GM18498 (cell line): Measurements from ENCODE around the gene POTEG.
"Not testable (repeated sequence)": the region's sequence is repeated elsewhere in the genome, so short reads cannot be mapped to it uniquely, and the experiment has no call there.

ENCODE experiments used
- ATAC-seq: cut with Tn5 transposase; IDR thresholded peaks from one replicate; pipeline ENCODE4 v1.9.1; 2021; ENCODE audit warnings: mild to moderate bottlenecking, moderate library complexity; ENCODE audit not compliant: unreplicated experiment

The POTEG gene

DNA sequence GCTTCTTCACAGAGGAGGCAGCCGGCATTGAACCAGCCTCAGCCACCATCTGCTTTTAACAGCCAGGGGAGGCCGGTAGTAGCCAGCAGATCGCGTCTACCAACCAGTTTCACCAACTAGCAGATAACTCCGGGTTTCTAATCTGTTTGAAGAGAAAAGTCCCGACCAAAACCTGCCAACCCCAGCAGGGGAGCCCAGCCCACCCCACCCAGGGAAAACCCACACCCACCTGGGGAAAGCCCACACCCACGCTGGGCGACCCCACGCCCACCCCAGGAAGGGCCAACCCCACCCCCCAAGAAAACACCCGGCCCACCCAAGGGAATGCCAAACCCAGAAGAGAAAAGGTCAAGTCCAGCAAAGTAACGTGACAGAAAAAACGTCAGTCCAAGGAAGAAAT, at the start of gene POTEG:
TSS of gene POTEG (minus strand) at position 101 of the 400 bp plus-strand sequence. CDS start at position 49, 52 bp downstream.
- ATAC-seq = not testable (repeated sequence)

DNA sequence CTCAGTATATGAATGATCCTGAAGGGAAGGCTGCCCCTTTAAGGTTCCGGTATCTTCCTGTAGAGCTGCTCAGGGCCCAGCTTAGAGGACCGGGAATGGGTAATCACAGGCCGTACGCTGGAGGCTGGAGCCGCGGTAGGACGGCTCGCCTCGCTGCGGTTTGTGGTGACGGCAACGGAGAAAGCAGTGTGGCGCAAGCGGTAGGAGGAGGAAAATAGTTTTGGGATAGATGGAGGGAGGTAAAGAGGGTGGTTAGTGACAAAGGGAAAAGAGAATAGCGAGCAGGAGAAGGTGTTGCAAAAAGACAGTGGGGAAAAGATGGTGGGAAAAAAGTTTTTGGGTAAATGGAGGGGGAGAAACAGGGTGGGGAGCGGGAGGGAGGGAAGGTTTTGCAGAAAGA, 48.0 kb upstream of the POTEG start:
- not testable (repeated sequence) for ATAC-seq

DNA sequence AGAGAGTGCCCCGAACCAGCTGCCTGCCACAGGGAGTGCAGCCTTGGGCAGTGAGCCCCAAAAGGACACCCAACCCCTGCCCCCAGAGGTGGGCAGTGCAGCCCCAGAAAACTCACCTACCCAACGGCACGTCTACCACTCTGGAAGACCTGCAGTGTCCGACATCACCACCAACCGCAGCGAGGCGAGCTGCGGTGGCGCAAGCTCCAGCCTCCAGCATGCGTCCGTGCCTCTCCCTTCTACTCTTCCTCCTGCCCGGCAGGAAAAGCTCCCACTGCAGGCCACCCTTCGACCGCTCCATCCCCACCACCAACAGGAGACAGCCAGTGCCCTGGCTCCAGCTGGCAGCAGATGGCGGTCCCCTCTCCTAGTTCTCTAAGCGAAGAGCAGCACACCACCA, 47.3 kb upstream of the POTEG start:
- not testable (repeated sequence) for ATAC-seq

DNA sequence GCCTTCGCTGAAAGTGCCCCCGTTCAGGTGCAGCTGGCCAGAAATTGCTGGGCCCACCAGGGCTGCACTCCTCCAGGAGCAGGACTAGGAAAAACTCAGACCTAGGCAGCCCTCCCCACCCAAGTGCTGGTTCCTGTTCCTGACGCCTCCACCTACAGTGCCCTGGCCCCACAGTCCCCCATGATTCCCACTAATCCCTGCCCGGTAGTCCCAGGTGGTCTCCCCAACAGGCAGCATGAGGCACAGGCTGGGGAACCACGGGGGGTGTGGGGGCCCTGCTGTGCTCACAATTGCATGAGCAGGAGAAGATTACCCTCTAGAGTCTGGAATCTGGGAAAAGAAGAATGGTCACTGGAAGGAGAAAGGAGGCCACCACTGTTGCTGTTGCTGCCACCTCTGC, 46.4 kb upstream of the POTEG start:
- not testable (repeated sequence) for ATAC-seq

DNA sequence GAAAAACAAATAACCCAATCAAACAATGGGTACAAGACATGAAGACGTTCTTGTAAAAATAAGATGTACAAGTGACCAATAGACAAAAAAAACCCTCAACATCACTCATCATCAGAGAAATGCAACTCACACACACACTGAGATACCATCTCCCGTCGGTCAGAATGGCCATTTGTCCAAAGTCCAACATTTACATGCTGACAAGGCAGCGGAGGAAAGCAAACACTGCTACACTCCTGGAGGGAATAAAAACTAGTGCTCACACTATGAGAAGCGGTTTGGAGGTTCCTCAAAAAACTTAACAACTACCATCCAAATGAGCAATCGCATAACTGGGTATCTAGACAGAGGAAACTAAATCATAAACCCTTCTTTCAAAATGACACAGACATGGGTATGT, 11.6 kb upstream of the POTEG start:
- ATAC-seq = not testable (repeated sequence)

DNA sequence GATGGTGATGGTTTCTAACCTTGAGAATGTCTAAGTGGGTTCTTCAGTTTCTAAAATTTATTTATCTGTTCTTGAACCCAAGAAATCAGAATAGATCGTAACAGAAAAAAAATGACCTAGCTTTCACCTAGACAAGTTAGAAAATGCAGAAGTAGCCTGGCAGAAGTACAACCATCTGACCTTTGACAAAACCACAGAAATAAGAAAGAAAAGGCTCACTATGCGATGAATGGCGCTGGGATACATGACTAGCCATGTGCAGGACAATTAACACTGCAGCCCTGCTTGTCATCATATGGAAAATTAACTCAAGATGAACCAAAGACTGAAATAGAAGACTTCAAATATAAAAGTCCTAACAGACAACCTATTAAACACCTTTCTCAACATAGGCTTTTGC, 5.7 kb upstream of the POTEG start:
- ATAC-seq = not testable (repeated sequence)

DNA sequence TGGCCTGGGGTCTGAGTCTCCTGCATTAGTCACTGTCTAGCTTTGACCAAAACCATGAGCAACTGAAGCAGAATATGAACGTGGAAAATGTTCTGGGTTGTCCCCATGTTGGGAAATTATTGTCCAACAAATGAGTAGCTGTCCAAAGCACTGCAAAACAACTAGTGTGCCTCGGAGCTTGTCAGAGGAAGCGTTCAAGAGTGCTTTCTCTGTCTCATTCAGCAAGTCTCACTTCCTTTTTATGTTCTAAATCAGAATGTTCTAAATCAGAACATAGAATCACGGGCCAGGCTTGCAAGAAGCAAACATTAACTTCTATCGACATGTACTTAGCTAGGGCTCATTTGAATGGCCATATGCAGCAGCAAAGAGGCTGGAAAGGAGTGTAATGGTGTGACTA, 5.1 kb upstream of the POTEG start:
- peak; percentile 71 for ATAC-seq

DNA sequence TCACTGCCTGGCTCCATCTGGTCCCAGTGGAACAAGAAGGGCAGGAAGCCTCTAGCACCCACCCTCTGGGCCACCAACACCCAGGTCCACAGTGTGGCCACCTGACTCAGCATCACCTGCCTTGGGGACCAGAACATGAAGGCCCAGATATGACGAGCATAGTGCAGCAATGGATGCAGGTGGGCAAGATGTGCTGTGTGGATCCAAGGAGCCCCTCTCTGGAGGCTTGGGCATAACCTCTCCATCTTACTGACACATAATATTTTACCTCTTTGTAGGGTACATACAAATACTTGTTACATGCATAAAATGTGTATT, 2.9 kb upstream of the POTEG start:
- not testable (repeated sequence) for ATAC-seq

DNA sequence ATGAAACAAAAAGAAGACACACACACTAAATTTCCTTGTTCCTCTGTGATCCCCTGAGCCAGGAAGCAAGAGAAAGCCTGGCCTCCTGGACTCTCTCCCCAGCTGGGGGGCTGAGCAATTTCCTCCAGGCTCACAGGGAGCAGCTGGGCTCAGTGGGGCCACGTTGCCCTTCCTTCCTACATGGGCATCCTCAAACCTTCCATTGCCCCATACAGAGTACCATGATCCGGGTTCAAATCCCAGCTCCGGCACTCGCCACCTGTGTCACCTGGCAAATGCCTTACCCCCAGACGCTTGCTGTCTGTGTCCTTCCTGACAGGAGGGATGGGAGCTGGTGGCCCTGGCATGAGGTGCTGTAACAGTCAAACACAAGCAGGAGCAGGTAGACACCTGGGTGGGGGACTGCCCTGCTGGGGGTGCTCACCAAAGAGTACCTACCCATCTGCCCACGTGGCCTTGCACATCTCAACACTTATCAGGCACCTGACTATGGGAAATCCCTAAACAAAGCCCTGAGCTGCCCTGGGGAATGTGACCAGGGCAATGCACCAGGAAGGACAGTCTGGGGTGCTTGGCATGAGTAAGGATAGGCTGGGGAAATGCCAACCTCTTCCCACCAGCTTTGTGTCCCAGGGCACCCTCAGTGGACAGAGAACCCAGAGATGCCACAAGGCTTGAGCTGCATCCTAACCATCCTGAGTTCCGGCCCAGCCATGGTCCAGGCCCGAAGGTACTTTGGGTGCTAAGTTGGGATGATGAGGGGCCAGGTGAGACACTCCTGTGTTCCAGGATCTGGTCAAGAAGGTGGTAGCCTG, 2.4 kb upstream of the POTEG start:
- ATAC-seq = not testable (repeated sequence)

DNA sequence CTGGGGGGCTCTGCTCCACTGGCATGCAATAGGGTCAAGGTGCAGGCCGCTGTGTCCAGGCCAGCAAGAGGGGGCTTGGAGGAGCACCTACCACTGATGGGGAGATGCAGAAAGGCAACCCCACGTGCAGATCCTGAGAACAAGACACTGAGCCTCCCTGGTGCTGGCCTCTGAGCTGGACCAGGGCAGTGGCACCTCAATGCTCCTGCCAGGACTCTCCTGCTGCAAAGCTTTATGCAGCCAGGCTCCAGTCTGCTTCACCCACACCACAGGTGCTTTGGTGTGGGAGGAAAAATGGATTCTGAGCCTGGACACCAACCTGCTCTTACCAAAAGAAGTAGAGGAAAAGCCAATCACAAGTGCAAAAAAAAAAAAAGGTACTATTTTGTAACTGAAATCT, 1.7 kb upstream of the POTEG start:
- ATAC-seq = not testable (repeated sequence)

DNA sequence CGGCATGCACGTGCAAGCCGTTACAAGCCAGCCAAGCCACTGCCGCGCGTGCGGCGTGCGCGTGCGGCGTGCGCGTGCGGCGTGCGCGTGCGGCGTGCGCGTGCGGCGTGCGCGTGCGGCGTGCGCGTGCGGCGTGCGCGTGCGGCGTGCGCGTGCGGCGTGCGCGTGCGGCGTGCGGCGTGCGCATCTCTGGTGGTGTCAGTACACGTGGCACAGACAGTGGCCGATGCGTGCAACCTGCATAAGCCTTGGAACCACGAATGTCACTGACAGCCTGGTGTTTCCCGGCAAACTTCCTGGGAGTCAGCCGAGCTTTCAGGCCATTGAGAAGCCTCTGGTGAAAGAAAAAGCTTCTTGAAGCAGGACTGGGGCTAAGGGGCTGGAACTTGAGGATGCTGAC, 750 bp upstream of the POTEG start:
- not testable (repeated sequence) for ATAC-seq

DNA sequence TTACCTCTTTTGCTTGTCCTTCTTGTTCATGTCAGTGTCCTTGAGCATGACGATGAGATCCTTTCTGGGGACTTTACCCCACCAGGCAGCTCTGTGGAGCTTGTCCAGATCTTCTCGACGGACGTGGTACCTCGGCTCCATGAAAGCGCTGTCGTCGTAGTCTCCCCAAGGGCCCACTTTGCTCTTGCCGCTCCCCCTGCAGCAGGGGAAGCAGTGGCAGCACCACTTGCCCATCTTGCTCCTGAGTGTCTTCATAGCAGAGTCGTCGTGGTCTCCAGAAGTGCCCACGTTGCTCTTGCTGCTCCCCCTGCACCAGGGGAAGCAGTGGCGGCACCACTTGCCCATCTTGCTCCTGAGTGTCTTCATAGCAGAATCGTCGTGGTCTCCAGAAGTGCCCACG, 376 bp downstream of the POTEG start:
- ATAC-seq = not testable (repeated sequence)

DNA sequence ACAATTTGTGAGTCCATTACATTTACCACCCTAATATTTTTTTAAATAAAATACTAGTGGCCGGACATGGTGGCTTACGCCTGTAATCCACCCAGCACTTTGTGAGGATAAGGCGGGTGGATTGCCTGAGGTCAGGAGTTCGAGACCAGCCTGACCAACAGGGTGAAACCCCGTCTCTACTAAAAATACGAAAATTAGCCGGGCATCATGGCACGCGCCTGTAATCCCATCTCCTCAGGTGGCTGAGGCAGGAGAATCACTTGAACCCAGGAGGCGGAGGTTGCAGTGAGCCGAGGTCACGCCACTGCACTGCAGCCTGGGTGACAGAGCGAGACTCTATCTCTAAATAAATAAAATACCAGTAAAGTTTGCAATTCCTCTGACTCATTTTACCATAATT, 25.6 kb downstream of the POTEG start:
- ATAC-seq = not testable (repeated sequence)

DNA sequence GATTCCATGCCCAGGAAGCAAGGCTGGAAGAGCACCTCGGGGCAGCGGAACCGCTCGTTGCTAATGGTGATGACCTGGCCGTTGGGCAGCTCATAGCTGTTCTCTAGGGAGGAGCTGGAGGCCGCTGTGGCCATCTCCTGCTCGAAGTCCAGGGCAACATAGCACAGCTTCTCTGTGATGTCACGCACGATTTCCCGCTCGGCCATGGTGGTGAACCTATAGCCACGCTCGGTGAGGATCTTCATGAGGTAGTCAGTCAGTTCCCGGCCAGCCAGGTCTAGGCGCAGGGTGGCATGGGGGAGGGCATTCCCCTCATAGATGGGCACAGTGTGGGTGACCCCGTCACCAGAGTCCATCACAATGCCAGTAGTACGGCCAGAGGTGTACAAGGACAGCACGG, 32.0 kb downstream of the POTEG start:
- not testable (repeated sequence) for ATAC-seq

DNA sequence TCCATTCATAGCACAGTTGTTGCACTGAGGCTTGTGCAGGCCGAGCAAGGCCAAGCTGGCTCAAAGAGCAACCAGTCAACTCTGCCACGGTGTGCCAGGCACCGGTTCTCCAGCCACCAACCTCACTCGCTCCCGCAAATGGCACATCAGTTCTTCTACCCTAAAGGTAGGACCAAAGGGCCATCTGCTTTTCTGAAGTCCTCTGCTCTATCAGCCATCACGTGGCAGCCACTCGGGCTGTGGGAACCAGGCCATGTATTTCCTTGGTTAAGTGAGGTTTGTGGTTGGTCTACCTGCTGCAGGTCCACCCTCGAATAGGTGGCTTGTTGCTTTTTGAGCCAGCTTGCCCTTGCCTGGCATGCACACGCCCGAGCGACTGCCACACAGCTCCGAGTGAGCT, 39.4 kb downstream of the POTEG start:
- ATAC-seq = not testable (repeated sequence)

DNA sequence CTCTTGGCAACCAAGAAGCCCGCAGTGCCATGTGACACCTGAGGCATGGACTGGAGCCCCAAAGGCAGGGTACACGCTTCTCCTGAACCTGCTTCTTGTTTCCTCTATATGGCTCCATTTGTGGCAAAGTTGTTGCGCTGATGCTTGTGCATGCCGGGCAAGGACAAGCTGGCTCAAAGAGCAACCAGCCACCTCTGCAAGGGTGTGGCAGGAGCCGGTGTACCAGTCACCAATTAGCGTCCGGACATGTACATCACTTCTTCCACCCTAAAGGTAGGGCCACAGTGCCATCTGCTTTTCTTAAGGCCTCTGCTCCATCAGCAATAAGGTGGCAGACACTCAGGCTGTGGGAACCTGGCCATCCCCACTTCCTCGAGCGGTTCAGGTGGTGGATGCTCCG, 43.9 kb downstream of the POTEG start:
- ATAC-seq = not testable (repeated sequence)

DNA sequence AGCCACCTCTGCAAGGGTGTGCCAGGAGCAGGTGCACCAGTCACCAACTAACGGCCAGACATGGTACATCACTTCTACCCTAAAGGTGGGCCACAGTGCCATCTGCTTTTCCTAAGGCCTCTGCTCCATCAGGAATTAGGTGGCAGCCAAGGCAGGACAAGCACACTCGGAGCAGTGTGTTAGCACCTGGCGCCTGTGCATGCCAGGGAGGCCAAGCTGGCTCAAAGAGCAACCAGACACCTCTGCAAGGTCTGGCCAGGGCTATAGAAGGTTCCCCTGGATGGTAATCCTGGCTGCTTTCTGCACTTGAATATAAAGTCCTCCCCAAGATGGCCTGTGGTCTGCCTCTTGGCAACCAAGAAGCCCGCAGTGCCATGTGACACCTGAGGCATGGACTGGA, 45.4 kb downstream of the POTEG start:
- not testable (repeated sequence) for ATAC-seq

DNA sequence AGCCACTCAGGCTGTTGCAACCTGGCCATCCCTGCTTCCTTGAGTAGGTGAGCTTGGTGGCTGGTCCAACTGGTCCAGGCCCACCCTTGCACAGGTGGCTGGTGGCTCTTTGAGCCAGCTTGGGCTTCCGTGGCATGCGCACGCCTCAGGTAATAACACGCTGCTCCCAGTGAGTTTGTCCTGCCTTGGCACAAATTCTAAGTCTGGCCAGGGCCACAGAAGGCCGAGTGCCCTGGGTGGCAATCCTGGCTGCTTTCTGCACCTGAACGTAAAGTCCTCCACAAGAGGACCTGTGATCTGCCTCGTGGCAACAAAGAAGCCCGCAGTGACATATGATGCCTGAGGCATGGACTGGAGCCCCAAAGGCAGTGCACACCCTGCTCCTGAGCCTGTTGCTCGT, 47.1 kb downstream of the POTEG start:
- ATAC-seq = not testable (repeated sequence)

DNA sequence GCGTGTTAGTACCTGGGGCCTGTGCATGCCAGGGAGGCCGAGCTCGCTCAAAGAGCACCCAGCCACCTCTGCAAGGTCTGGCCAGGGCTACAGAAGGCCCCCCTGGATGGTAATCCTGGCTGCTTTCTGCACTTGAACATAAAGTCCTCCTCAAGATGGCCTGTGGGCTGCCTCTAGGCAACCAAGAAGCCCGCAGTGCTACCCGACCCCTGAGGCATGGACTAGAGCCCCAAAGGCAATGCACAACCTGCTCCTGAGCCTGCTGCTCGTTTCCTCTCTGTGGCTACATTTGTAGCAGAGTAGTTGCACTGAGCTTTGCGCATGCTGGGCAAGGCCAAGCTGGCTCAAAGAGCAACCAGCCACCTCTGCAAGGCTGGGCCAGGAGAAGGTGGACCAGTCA, 47.8 kb downstream of the POTEG start:
- ATAC-seq = not testable (repeated sequence)

DNA sequence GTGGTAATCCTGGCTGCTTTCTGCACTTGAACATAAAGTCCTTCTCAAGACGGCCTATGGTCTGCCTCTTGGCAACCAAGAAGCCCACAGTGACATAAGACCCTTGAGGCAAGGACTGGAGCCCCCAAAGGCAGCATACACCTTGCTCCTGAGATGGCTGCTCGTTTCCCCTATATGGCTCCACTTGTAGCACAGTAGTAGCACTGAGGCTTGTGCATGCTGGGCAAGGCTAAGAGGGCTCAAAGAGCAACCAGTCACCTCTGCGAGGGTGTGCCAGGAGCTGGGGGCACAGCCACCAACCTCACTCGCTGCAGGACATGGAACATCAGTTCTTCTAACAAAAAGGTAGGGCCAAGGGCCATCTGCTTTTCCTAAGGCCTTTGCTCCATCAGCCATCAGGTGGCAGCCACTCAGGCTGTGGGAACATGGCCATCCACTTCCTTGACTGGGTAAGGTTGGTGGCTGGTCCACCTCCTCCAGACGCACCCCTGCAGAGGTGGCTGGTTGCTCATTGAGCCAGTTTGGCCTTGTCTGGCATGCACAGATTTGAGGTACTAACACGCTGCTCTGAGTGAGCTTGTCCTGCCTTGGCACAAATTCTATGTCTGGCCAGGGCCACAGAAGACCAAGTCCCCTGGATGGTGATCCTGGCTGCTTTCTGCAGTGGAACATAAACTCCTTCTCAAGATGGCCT, 49.9 kb downstream of the POTEG start:
- ATAC-seq = not testable (repeated sequence)

DNA sequence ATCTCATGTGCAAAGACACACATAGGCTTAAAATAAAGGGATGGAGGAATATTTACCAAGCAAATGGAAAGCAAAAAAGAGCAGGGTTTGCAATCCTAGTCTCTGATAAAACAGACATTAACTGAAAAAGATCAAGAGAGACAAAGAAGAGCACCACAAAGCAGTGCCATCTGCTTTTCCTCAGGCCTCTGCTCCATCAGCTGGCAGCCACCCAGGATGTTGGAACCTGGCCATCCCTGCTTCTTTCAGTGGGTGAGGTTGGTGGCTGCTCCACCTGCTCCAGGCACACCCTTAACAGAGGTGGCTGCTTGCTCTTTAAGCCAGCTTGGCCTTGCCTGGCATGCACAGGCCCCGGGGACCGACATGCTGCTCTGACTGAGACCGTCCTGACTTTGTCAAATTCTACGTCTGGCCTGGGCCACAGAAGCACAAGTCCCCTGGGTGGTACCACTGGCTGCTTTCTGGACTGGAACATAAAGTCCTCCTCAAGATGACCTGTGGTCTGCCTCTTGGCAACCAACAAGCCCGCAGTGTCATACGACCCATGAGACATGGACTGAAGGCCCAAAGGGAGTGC, 51.0 kb downstream of the POTEG start:
- ATAC-seq = not testable (repeated sequence)

DNA sequence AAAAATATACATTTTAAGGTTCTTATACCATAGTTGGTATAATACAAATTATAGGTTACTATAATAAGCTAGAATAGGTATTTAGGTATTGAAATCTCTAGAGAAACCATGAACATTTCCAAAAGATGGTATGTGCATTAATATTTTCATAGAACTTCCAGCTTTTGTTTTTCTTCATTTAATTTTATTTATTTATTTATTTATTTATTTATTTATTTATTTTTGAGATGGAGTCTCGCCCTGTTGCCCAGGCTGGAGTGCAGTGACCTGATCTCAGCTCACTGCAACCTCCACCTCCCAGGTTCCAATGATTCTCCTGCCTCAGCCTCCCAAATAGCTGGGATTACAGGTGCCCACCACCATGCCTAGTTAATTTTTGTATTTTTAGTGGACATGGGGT, 54.0 kb downstream of the POTEG start:
- not testable (repeated sequence) for ATAC-seq
